Stimulated activated naive CD8-positive, alpha-beta T cell treated with anti-CD3 and anti-CD28 coated beads, Interleukin-15, Interleukin-2, amounts not matched to agents 100 ng/mL and 50 ng/mL, for 24 hours (primary cell): ENCODE results near the gene PHACTR2.
A peak's percentile ranks its signal among the peaks of the same experiment; 100 is the strongest.
"Not testable (repeated sequence)": the region's sequence is repeated elsewhere in the genome, so short reads cannot be mapped to it uniquely, and the experiment has no call there.

Experiments
- H3K27ac Mint-ChIP-seq: one replicate; pipeline ENCODE4 v1.8.0; 2021; ENCODE audit warnings: mild to moderate bottlenecking, mixed read lengths
- H3K27me3 Mint-ChIP-seq: one replicate; pipeline ENCODE4 v1.8.0; 2021; ENCODE audit warnings: mixed read lengths
- H3K36me3 Mint-ChIP-seq: one replicate; pipeline ENCODE4 v1.8.0; 2021; ENCODE audit warnings: low read depth, mixed read lengths
- H3K4me1 Mint-ChIP-seq: one replicate; pipeline ENCODE4 v1.8.0; 2021; ENCODE audit warnings: low read depth, mixed read lengths
- H3K4me3 Mint-ChIP-seq: one replicate; pipeline ENCODE4 v1.8.0; 2021; ENCODE audit warnings: mild to moderate bottlenecking, mixed read lengths
- H3K9me3 Mint-ChIP-seq: one replicate; pipeline ENCODE4 v1.8.0; 2021; ENCODE audit warnings: mixed read lengths

The PHACTR2 gene

DNA sequence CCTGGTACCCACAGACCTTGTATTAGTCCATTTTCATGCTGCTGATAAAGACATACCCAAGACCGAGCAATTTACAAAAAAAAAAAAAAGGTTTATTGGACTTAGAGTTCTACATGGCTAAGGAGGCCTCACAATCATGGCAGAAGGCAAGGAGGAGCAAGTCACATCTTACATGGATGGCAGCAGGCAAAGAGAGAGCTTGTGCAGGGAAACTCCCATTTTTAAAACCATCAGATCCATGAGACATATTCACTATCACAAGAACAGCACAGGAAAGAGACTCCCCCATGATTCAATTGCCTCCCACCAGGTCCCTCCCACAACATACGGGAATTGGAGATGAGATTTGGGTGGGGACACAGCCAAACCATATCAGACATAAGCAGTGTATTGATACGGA is 17.6 kb upstream of the PHACTR2 start:
- H3K27ac Mint-ChIP-seq, H3K4me1 Mint-ChIP-seq, H3K27me3 Mint-ChIP-seq, H3K4me3 Mint-ChIP-seq: not testable (repeated sequence)
- peaks cover 22% of the 10 kb centered on the region for H3K36me3 Mint-ChIP-seq
- peaks cover 25% of the 10 kb centered on the region for H3K9me3 Mint-ChIP-seq

DNA sequence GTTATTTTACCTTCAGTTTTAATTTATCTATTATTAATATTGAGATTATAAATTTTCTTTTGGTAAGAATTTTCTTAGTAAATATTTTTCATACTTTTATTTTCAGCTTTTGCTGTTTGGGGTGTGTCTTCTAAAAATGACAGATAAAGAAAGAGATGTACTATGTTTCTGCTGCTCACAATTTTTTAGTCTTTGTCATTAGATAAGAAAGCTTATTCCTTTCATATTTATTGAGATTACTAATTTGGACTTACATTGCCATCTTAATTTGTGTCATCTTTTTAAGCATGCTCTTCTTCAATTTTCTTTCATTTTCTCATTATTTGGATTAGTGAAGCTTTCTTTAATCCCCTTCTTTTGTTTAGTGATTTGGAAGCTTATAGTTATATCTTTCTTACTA is 13.6 kb upstream of the PHACTR2 start:
- Mint-ChIP-seq H3K9me3 (peaks cover 44% of the 10 kb centered on the region), H3K36me3 (peaks cover 28% of the 10 kb centered on the region), H3K27ac (no peak overlapping the region), H3K4me1 (no peaks in the 10 kb centered on the region), H3K4me3 (no peak overlapping the region), H3K27me3 (no peaks in the 10 kb centered on the region)

DNA sequence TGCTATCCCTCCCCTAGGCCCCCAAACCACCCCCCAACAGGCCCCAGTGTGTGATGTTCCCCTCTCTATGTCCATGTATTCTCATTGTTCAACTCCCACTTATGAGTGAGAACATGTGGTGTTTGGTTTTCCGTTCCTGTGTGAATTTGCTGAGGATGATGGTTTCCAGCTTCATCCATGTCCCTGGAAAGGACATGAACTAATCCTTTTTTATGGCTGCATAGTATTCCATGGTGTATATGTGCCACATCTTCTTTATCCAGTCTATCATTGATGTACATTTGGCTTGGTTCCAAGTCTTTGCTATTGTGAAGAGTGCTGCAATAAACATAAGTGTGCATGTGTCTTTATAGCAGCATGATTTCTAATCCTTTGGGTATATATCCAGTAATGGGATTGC is 11.8 kb upstream of the PHACTR2 start:
- H3K36me3 Mint-ChIP-seq = peaks cover 15% of the 10 kb centered on the region
- not testable (repeated sequence) for H3K27me3 Mint-ChIP-seq, H3K27ac Mint-ChIP-seq, H3K4me1 Mint-ChIP-seq, H3K4me3 Mint-ChIP-seq
- peaks cover 29% of the 10 kb centered on the region for H3K9me3 Mint-ChIP-seq

DNA sequence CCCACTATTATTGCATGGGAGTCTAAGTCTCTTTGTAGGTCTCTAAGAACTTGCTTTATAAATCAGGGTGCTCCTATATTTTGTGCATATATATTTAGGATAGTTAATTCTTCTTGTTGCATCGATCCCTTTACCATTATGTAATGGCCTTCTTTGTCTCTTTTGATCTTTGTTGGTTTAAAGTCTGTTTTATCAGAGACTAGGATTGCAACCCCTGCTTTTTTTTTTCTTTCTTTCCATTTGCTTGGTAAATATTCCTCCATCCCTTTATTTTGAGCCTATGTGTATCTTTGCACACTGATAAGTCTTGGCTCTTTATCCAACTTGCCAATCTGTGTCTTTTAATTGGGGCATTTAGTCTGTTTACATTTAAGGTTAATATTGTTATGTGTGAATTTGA is 8.3 kb upstream of the PHACTR2 start:
- H3K4me3 Mint-ChIP-seq, H3K27ac Mint-ChIP-seq, H3K36me3 Mint-ChIP-seq, H3K27me3 Mint-ChIP-seq, H3K4me1 Mint-ChIP-seq: not testable (repeated sequence)
- H3K9me3 Mint-ChIP-seq = peaks cover 24% of the 10 kb centered on the region

DNA sequence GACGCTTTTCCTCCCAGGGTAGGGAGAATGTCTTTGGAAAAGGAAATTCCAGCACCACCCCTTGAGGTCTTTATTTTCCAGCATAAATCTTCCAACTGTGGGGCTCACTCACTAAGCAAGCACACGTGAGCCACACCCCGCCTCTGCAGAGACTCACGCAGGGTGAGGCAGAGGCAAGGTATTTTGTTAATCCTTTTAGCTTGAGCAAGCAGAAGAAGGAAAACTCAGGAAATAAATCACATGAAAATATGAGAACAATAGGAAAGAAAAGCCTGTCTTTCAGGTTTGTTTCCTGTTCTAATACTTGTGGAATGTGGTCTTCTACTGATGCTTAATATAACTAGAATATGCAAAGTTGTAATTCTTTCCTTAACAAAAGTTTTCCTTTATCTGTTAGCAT is 4.1 kb upstream of the PHACTR2 start:
- Mint-ChIP-seq H3K27me3 (peaks cover 33% of the 10 kb centered on the region), H3K4me3 (no peak overlapping the region), H3K9me3 (peaks cover 8% of the 10 kb centered on the region), H3K27ac (no peak overlapping the region), H3K36me3 (peaks cover 3% of the 10 kb centered on the region), H3K4me1 (peaks cover 3% of the 10 kb centered on the region)

DNA sequence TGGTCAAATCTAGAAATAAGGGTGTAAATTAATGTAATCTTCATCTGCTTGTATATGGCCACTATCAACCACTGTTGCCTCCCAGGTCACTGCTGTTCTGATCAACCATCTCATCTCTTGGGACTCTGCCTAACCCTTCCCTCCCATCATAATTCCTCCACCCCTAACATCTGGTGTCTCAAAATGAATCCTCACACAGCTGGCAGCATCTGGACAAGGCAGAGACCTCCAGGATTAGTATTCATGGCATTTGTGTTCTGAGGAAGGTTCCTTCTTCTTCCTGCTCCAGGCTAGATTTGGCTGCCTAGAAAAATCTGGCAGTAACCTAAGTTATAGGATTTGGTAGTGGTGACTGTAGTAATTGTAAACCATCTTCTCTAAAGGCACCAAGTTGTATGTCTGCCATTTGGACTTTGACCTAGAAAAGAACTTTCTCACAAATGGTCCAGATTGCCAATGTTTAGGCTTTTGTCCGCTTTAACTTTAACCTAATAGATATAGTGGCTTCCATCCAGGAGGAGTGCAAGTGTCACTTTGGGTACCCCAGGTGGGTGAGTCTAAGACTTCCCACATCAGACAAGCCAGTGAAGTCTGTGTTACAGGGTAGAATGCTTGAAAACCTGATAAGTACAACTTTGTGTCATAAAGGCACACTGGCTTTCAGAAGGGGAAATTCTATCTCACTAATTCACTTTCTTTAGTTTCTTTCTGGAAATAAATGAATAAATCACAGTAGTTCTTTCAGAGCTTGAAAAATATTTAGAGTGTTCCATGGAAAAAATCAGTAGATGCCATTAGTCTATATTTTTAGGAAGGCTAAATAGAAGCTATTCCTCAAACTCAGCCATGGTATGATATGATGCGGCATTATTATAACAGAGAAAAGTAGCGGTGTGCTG is 3.0 kb upstream of the PHACTR2 start:
- Mint-ChIP-seq H3K9me3 (peaks cover 4% of the 10 kb centered on the region), H3K4me3 (no peak overlapping the region), H3K27me3 (peaks cover 44% of the 10 kb centered on the region), H3K27ac (no peak overlapping the region), H3K36me3 (no peaks in the 10 kb centered on the region), H3K4me1 (peaks cover 14% of the 10 kb centered on the region)

DNA sequence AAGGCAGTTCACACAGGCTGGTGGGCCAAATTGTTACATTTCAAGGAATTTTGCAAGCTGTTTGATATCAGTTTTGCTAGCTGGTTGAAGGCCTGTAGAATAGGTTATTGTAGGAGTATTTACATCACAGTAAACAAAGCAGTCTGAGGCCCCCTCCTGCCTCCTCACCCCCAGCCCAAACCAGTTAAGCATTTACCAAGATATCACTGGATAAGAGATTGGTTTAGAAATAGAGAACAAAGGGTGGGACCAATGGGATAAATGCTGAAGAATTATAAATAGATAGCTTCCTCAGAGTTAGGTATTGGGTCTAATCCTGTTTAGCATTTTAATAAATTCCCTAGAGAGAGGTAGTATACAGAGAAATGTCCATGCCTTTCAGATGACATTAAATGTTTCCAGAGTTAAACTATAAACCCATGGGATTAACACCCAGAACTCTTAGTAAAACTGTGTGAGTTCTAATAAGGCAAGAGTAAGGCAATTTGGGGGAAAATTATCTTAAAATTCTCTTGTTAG is 2.3 kb upstream of the PHACTR2 start:
- no peak overlapping the region for H3K27ac Mint-ChIP-seq

DNA sequence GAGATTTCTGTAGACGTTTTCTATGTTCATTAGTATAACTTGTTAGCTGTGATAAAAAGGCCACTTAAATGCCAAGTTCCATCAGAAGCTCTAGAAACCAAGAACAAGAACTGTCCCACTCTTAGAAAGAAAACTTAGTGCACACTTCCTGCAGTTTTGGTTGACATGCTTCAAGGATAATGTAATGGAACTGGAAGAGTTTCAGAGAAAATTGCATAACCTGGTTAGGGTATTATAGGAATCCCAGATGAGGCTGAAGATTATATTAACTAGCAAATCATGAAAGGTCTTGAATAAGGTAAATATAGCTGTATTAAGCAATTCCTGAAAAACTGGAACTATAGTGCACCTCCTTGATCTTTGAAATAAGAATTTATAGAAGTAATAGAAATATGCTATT is 1.8 kb upstream of the PHACTR2 start:
- peaks cover 53% of the 10 kb centered on the region for H3K27me3 Mint-ChIP-seq
- H3K4me3 Mint-ChIP-seq = no peak overlapping the region
- no peak overlapping the region for H3K27ac Mint-ChIP-seq
- H3K9me3 Mint-ChIP-seq = peaks cover 4% of the 10 kb centered on the region
- H3K4me1 Mint-ChIP-seq = peaks cover 14% of the 10 kb centered on the region
- H3K36me3 Mint-ChIP-seq = no peaks in the 10 kb centered on the region

More for the DNA sequence above, 2.3 kb upstream of the PHACTR2 start:
- H3K4me1 Mint-ChIP-seq = peaks cover 14% of the 10 kb centered on the region
- peaks cover 4% of the 10 kb centered on the region for H3K9me3 Mint-ChIP-seq
- no peaks in the 10 kb centered on the region for H3K36me3 Mint-ChIP-seq
- peaks cover 50% of the 10 kb centered on the region for H3K27me3 Mint-ChIP-seq
- H3K4me3 Mint-ChIP-seq = no peak overlapping the region

DNA sequence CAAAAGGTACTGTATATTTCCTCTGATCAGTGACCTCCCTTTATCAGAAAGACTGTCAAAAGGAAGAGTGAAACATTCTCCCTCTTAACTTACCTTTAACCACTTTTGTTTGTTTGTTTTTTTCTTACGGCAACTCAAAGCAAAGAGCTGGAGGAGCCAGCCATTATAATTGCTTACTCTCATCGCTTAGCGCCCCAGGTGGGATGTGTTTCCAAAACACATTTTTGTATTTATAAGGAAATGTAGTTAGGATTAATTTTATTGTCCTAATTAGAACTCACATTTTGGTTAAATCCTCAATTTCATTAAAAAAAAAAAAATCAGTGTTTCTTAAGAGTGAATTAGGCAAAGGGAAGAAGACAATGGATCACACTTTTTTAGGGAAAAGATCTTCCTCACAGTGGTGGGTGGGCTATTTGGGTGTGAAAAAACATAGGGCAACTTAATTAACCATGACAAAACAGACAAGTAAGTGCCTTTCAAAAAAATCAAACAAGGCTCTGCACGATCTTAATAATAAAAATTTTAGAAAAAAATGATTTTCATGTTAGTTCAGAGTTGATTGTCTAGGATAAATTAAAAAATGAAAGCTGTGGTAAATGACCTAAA is 1.2 kb upstream of the PHACTR2 start:
- no peaks in the 10 kb centered on the region for H3K36me3 Mint-ChIP-seq
- no peak overlapping the region for H3K27ac Mint-ChIP-seq
- H3K4me1 Mint-ChIP-seq = peaks cover 14% of the 10 kb centered on the region
- H3K4me3 Mint-ChIP-seq = no peak overlapping the region
- H3K27me3 Mint-ChIP-seq = peaks cover 59% of the 10 kb centered on the region
- H3K9me3 Mint-ChIP-seq = peaks cover 3% of the 10 kb centered on the region

DNA sequence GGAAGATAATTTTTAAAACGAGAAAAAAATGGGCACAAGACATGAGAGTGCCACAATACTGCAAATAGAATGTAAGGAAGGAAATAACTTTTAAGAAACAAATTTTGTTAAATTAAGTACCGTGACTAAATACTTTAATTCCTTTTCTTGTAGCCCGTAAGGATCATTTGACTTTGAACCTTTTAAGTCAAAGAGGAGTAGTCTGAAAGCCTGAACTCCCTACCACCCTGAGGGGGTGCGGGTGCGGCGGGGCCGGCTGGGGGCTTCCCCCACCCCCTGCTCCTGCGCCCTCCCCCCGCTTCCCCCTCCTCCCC is 231 bp upstream of the PHACTR2 start:
- peaks cover 14% of the 10 kb centered on the region for H3K4me1 Mint-ChIP-seq
- H3K4me3 Mint-ChIP-seq = peak overlapping the region; percentile 56
- peaks cover 9% of the 10 kb centered on the region for H3K36me3 Mint-ChIP-seq
- no peak overlapping the region for H3K27ac Mint-ChIP-seq
- H3K27me3 Mint-ChIP-seq = peaks cover 65% of the 10 kb centered on the region
- H3K9me3 Mint-ChIP-seq = peaks cover 12% of the 10 kb centered on the region

DNA sequence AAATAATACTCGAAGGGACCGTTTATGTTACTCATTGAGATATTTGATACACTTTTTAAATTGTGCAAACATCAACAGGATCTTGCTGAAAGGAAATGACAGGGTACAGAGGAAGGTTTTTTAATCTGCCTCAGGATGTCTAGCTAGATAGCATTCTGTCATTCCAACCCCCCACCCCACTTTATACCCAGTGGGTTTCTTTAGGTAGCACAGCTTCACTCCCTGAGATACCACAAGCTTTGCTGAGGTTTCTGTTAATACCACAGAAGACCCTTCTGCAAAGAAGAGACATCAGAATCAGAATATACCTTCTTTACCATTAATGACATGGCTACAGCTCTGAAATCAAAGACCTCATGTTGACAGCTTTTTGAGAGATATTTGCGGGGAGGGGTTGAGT is 1.3 kb downstream of the PHACTR2 start:
- Mint-ChIP-seq H3K9me3 (peaks cover 17% of the 10 kb centered on the region), H3K4me1 (peaks cover 14% of the 10 kb centered on the region), H3K4me3 (peak overlapping the region; percentile 87), H3K36me3 (peaks cover 13% of the 10 kb centered on the region), H3K27me3 (peaks cover 60% of the 10 kb centered on the region), H3K27ac (no peak overlapping the region)

DNA sequence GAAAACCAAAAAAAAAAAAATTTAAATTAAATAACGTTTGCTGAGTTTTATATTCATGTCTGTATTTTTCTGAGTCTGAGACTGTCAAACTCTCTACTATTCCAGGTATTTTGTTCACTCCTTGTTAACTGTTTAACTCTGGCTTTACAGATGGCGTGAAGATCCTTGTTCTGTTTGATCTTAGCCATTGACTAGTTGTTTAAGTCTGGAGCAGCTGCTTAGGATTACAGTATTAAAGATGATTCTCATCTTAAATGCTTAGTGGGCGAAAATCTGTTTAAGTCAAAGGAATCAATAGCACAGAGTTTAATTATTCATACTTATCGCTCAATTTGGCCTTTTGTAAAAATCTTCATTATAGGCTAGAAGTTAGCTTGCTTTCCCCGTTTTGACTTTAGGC is 2.4 kb downstream of the PHACTR2 start:
- no peak overlapping the region for H3K27ac Mint-ChIP-seq
- no peak overlapping the region for H3K4me3 Mint-ChIP-seq
- peaks cover 17% of the 10 kb centered on the region for H3K9me3 Mint-ChIP-seq
- H3K4me1 Mint-ChIP-seq = peaks cover 14% of the 10 kb centered on the region
- H3K36me3 Mint-ChIP-seq = peaks cover 13% of the 10 kb centered on the region
- H3K27me3 Mint-ChIP-seq = peaks cover 51% of the 10 kb centered on the region

DNA sequence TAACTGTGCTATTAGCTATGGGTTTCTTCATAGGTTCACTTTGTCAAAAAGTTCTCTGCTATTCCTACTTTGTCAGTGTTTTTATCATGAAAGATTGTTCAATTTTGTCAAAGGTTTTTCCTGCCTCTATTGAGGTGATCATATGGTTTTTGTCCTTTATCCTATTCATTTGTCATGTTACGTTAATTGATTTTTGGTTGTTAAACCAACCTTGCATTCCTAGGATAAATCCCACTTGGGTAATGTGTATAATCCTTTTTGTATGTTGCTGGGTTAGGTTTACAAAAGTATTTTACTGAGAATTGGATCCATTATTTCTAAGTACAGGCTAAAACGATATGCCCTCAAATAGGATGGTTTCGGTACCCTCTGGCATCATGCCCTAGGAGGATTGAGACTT is 5.0 kb downstream of the PHACTR2 start:
- Mint-ChIP-seq H3K36me3 (peaks cover 13% of the 10 kb centered on the region), H3K4me3 (no peak overlapping the region), H3K4me1 (peaks cover 14% of the 10 kb centered on the region), H3K27ac (no peak overlapping the region), H3K27me3 (peaks cover 36% of the 10 kb centered on the region), H3K9me3 (peaks cover 17% of the 10 kb centered on the region)

DNA sequence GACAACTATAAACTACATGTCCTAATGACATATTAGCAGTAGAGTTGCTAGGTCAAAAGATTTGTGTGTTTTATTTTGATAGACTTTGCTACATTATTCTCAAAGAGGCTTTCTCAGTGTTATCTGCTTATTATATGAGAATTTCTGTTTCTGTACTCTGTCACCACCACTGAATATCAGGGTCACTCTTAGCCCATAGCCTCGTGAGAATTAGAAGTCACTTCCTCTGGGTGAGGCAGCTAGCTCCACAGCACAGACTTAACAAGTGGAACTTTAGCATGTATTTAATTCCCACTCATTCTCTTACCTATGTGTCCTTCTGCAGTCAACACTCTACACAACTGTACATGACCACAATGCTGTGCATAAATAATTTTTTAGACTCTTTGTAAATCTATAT is 6.7 kb downstream of the PHACTR2 start:
- Mint-ChIP-seq H3K27me3 (peaks cover 23% of the 10 kb centered on the region), H3K4me1 (peaks cover 3% of the 10 kb centered on the region), H3K9me3 (peaks cover 17% of the 10 kb centered on the region), H3K36me3 (peaks cover 17% of the 10 kb centered on the region), H3K27ac (no peak overlapping the region), H3K4me3 (no peak overlapping the region)

DNA sequence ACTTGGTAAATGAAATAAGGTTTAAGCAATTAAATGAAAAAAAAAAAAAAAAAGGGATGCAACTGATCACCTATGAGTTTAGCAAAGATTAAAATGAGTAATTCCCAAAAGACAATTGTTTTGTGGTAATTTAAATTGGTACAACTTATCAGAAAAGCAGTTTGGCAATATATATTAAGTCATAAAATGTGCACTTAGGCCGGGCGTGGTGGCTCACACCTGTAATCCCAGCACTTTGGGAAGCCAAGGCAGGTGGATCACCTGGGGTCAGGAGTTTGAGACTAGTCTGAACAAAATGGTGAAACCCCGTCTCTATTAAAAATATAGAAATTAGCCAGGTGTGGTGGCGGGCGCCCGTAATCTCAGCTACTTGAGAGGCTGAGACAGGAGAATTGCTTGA is 7.9 kb downstream of the PHACTR2 start:
- no peak overlapping the region for H3K27ac Mint-ChIP-seq
- no peak overlapping the region for H3K4me3 Mint-ChIP-seq
- H3K9me3 Mint-ChIP-seq = peaks cover 17% of the 10 kb centered on the region
- peaks cover 14% of the 10 kb centered on the region for H3K27me3 Mint-ChIP-seq
- H3K4me1 Mint-ChIP-seq = peaks cover 8% of the 10 kb centered on the region
- peaks cover 17% of the 10 kb centered on the region for H3K36me3 Mint-ChIP-seq
